GM10266 (cell line): Measurements from ENCODE around the gene PABPC1L.
"Not testable (repeated sequence)": the region's sequence is repeated elsewhere in the genome, so short reads cannot be mapped to it uniquely, and the experiment has no call there.

ENCODE experiments used
- DNase-seq: peaks from one replicate; pipeline ENCODE4 v3.0.0; 2012; ENCODE audit errors: extremely low spot score
- TF ChIP-seq, protein P1 (sequence below): IDR thresholded peaks from 2 replicates; pipeline ENCODE4 v1.5.1; 2012; ENCODE audit warnings: mild to moderate bottlenecking, low read depth; ENCODE audit not compliant: control insufficient read depth, insufficient read depth; ENCODE audit errors: missing control alignments

PABPC1L gene

DNA sequence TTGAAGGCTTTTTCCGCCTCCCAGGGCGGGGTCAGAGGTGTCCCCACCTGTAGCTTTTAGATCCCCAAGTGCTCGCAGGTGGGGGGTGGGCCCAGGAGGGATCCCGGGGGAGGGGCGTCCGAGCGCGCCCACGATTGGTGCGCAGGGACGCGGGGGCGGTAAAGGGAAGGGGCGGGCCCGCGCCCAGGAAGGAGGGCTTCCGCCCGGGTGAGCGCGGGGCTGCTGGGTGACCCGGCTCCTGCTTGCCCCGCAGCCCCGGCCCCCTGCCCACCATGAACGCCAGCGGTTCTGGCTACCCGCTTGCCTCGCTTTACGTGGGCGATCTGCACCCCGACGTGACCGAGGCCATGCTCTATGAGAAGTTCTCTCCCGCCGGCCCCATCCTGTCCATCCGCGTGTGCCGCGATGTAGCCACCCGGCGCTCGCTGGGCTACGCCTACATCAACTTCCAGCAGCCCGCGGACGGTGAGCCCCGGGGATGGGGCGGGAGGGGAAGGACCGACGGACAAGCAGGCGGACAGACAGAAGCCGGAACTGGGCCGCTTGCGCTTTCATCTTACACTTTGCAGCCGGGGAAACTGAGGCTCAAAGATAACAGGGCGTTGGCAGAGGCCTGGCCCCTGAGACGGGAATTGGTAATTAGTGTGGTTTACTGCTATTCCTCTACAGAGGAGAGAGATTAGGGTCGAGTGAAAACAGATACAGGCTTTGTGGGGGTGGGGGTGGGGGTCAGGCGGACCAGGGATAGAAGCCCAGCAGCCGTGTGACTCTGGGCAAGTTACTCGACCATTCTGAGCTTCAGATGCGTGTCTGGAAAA, at the start of gene PABPC1L:
Gene PABPC1L, plus strand, starts transcription at position 189 of the 818 bp plus-strand sequence. Its CDS starts 84 bp downstream, at position 273.
- TF ChIP-seq, protein P1, sequence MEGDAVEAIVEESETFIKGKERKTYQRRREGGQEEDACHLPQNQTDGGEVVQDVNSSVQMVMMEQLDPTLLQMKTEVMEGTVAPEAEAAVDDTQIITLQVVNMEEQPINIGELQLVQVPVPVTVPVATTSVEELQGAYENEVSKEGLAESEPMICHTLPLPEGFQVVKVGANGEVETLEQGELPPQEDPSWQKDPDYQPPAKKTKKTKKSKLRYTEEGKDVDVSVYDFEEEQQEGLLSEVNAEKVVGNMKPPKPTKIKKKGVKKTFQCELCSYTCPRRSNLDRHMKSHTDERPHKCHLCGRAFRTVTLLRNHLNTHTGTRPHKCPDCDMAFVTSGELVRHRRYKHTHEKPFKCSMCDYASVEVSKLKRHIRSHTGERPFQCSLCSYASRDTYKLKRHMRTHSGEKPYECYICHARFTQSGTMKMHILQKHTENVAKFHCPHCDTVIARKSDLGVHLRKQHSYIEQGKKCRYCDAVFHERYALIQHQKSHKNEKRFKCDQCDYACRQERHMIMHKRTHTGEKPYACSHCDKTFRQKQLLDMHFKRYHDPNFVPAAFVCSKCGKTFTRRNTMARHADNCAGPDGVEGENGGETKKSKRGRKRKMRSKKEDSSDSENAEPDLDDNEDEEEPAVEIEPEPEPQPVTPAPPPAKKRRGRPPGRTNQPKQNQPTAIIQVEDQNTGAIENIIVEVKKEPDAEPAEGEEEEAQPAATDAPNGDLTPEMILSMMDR, result no peak
- peak; percentile 91 for DNase-seq

DNA sequence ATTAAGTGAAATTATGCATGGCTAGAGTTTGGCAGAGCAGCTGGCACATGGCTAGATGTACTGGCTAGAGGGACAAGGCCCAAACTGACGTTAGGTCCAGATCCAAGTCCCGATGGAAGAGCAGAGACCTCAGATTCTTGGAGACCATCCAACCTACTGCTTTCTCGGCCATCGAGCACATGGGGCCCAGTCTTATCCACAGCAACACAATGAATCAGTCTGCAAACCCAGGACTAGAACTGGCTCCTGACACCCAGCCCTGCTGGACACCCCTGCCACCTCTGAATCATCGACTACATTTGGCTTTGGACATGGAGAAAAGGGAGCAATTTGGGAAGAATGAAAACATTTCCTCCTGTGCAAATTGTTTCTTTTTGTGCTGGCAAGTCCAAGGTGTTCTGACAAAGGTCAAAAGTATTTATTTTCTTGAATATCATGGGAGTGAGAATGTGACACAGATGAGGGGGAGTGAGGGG, 48.3 kb upstream of the PABPC1L start:
- DNase-seq, result no peak
- TF ChIP-seq, protein P1, result no peak

DNA sequence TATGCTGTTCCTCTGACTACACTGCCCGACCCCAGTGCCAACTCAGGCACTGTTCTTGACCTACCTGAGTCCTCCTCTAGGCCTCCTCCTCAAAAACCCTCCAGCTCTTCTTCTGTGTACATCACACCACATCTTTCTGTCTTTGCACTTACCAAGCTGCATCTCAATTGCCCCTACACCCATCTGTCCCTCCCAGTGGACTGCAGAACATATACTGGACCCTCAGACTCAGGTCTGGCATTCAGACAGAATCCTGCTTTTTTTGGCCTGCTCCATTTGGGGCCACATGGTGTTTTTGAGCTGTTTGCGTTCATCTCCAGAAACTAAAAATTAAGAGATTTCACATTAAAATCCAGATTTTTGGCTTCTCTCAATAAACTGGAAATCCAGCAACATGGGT, 47.6 kb upstream of the PABPC1L start:
- TF ChIP-seq, protein P1, result no peak
- no peak for DNase-seq

DNA sequence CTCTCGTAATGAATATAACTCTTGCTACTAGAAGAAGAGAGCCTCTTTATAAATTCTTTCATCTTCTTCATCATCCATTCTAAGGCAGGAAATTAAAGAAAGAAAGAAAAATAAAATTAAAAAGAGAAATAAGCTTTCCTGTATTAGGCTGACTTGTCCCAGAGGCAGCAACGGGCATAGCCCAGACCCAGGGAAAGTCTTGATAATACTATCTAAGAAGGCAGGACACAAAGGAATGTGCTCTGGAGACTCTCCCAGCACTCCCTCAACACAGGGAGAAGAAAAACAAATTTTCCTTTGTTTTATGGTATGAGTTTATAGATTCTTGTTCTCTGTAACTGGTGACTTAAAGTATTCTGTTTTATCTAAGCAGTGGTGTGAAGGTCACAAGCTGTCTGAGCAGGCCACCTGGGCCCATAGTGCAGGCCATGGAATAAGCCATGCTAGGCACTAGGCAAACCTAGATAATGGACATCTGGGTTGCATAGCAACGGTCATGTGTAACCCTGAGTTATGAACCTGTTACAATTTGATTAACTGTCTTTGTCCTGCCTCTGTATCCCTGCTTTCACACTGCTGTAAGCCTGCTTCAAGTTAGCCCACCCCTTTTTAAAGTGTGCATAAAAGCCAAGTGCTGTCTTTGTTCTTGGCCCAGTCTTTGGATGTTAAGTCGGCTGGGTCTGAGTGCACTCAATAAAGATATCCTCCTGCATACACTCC, 46.3 kb upstream of the PABPC1L start:
- DNase-seq, result not testable (repeated sequence)

DNA sequence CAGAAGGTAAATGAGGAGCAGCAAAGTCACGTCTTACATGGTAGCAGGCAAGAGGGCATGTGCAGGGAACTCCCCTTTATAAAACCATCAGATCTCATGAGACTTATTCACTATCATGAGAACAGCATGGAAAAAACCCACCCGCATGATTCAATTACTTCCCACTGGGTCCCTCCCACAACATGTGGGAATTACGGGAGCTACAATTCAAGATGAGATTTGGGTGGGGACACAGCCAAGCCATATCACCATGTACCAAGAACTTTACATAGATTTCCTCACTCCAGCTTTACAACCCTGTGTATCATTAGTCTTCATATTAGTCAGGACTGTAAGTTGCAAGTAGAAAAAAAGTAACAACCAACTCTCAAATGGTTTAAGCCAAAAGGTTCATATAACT, 45.4 kb upstream of the PABPC1L start:
- not testable (repeated sequence) for DNase-seq

DNA sequence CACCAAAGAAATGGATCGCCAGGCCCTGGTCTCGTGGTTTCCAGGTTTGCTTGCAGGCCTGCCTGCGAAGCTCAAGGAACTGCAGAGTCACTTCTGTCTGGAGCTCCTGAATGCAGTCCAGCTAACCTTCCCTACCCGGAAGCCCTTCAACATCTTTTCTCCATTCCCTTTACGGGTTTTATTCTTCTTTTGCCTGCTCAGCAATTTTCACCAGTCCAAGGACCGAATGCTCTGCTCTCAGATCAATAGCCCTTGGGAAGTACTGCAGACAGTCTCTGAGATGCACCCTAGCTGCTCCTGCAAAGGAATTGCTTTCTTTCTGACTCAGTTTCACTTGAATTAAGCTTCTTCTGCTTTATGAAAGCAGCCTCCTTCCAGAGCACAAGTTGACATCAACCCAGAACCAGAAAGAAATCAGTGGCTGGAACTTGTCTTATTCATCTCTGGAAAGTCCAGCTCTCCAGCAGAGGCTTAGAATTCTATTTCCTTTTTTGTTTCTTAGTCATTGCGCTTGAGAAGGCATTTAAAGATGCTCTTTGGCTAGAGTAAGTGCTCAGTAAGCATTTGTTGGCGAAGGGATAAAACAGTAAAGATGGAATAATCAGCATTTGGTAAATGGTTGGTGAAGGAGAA, 43.0 kb upstream of the PABPC1L start:
- TF ChIP-seq, protein P1, result no peak
- no peak for DNase-seq

DNA sequence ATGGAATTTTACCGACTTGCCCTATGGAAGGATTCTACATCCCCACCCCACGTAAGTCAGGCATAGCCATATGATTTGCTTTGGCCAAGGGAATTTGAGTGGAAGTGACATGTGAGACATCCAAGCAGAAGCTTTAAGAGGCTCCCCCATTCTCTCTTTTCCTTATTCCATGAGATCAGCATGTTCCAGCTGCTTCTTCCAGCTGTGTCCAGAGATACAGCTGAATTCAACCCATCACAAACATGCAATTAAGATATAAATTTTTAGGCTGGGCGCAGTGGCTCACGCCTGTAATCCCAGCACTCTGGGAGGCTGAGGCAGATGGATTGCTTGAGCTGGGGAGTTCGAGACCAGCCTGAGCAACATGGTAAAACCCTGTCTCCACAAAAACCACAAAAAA, 40.4 kb upstream of the PABPC1L start:
- no peak for DNase-seq
- TF ChIP-seq, protein P1, result no peak

DNA sequence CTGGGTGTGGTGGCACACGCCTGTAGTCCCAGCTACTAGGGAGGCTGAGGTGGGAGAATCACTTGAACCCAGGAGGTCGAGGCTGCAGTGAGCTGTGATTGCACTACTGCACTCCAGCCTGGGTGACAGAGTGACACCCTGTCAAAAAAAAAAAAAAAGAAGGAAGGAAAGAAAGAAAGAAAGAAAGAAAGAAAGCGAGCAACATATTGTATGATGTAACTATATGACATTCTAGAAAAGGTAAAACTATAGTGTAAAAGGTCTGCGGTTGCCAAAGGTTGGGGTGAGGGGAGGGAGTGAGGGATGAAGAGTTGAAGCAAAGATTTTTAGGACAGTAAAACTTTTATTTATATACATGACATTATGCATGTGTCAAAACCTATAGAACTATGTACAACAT, 27.5 kb upstream of the PABPC1L start:
- DNase-seq, result not testable (repeated sequence)
